GM19463 (cell line): Measurements from ENCODE around the gene SBF1.
"Not testable (repeated sequence)": the region's sequence is repeated elsewhere in the genome, so short reads cannot be mapped to it uniquely, and the experiment has no call there.

Experiments used
- ATAC-seq: cut with Tn5 transposase; IDR thresholded peaks from one replicate; pipeline ENCODE4 v1.9.1; 2021; ENCODE audit warnings: mild to moderate bottlenecking, moderate library complexity; ENCODE audit not compliant: unreplicated experiment

SBF1 gene

GRCh38 chr22:50400406-50400805, 74.4 kb downstream of the SBF1 start:
- no peak for ATAC-seq

DNA sequence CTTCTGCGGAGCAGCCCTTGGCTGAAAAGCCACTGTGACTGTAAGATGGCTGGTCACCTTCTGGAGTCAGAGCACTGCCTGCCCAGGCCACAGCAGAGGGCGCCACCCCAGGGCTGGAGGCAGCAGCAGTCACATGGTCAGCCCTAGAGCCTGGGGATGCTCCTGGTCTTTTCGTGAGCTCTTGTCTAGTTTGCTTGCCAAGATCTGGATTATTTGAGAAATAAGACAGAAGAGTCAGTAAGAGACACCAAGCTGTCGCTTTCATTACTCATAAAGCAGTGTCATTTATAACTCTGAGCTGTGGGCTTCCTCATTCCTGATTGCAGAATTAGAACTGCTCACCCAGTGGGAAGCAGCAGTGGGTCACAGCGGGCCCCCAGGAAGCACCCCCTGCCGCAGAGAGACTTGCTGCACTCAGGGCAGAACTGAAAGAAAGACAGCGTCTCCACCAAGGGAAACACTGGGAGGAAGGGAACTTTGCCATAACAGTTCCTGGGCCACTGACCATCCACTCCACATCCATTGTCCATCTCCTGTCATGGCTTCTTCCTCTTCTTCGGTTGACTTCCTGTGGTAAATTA, 75.0 kb downstream of the SBF1 start:
- no peak for ATAC-seq

DNA sequence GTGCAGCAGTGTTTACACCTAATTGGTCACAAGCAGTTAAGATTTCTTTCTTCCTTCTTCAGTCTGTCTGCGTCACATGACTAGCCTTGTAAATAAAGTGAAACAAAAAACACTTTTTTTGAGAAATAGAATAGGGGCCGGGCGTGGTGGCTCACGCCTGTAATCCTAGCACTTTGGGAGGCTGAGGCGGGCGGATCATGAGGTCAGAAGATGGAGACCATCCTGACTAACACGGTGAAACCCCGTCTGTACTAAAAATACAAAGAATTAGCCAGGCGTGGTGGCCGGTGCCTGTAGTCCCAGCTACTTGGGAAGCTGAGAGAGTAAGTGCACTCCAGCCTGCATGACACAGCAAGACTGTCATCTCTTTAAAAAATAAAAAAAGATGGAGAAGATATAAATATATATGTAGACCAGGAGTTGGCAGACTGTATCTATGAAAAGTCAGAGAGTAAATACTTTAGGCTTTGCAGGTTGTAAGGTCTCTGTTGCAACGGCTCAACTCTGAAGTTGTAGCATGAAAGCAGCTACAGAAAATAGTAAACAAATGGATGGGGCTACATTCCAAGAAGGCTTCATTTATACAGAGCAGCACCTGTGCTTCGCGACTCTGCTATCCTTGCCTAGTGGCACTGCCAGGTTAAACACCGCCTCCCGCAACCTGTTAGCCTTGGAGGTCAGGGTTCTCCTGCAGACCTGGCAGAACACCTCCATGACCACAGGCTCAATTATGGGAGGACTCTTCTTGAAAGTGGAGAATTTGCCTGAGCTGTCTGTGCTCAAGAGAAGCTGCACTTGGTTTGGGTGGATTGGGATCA, 75.8 kb downstream of the SBF1 start:
- ATAC-seq = no peak

GRCh38 chr22:50397371-50398060, 77.3 kb downstream of the SBF1 start:
- ATAC-seq = not testable (repeated sequence)

DNA sequence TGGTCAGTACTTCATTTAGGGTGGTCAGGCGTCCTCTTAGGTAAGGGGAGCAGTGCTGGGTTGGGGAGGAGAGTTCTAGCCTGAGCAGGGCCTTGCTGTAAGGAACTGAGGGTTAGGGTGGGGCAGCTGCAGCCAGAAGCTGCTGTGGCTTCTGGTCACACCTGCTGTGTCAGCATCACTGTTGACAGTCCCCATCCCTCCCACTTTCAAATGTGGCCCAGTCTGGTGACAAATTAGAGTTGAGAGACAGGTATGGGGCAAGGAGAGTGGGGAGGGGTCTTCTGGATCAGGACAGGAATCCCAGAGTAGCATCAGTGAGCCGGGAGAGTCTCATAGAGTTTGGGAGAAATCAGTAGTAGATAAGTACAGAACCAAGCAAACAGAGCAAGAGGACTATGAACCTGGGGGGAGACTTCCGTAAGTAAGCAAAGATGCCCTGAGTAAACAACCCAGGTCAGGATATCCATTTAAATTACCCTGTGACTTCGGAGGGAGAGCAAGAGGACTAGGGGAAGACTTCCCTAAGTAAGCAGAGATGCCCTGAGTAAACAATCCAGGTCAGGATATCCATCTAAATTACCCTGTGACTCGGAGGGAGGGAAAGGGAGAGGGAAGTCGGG, 78.0 kb downstream of the SBF1 start:
- ATAC-seq = no peak
